Activated CD4-positive, alpha-beta T cell treated with anti-CD3 and anti-CD28 coated beads, Interleukin-2, amount 10 ng/mL, durations not matched to agents 24 days and 14 days (primary cell): ENCODE measurements around the gene DLL4. TPM values are rescaled to one million over a fixed set of nuclear protein-coding genes. Genes with fewer than 3 reads are reported as not detected.
A peak's percentile ranks its signal among the peaks of the same experiment; 100 is the strongest.

Experiments
- DNase-seq: peaks from one replicate; pipeline ENCODE4 v3.0.0; 2022
- H3K27ac Mint-ChIP-seq: one replicate; pipeline ENCODE4 v1.8.0; 2022; ENCODE audit warnings: mild to moderate bottlenecking, mixed read lengths
- H3K27me3 Mint-ChIP-seq: one replicate; pipeline ENCODE4 v1.8.0; 2022; ENCODE audit warnings: mixed read lengths
- H3K36me3 Mint-ChIP-seq: one replicate; pipeline ENCODE4 v1.8.0; 2022; ENCODE audit warnings: low read depth, mild to moderate bottlenecking, mixed read lengths
- H3K4me1 Mint-ChIP-seq: one replicate; pipeline ENCODE4 v1.8.0; 2021; ENCODE audit warnings: mixed read lengths
- H3K4me3 Mint-ChIP-seq: one replicate; pipeline ENCODE4 v1.8.0; 2022; ENCODE audit warnings: mild to moderate bottlenecking, moderate library complexity, mixed read lengths
- H3K9me3 Mint-ChIP-seq: one replicate; pipeline ENCODE4 v1.8.0; 2021; ENCODE audit warnings: mixed read lengths
- intact Hi-C: fragments of 100-400 bp; cut with micrococcal nuclease; formaldehyde crosslinking; loops from one replicate; pipeline ENCODE4 v1.15.1; 2023
- total RNA-seq: library from RNA; stranded (reverse); gene quantifications from 2 replicates; pipeline ENCODE4 v1.2.3, GENCODE V29; 2022

DLL4 gene
- total RNA-seq, 1 donor from 2014 or later, result not detected

- H3K9me3 Mint-ChIP-seq, result no peaks in the 10 kb centered on the region
- intact Hi-C loops, result no loop called here
- peak overlapping the region; percentile 54 for H3K27ac Mint-ChIP-seq
- H3K4me1 Mint-ChIP-seq, result peaks cover 33% of the 10 kb centered on the region
- DNase-seq, result no peak
- H3K27me3 Mint-ChIP-seq, result peaks cover 70% of the 10 kb centered on the region
- peak overlapping the region; percentile 63 for H3K4me3 Mint-ChIP-seq
- H3K36me3 Mint-ChIP-seq, result peaks cover 2% of the 10 kb centered on the region
These were observed 2.3 kb upstream of the DLL4 start for GRCh38 chr15:40926659-40927494.

GRCh38 chr15:40927495-40927872 is 1.7 kb upstream of the DLL4 start:
- H3K27me3 Mint-ChIP-seq, result peaks cover 76% of the 10 kb centered on the region
- H3K4me3 Mint-ChIP-seq, result peak overlapping the region; percentile 63
- peaks cover 2% of the 10 kb centered on the region for H3K36me3 Mint-ChIP-seq
- H3K9me3 Mint-ChIP-seq, result no peaks in the 10 kb centered on the region
- intact Hi-C loops, result no loop called here
- peaks cover 37% of the 10 kb centered on the region for H3K4me1 Mint-ChIP-seq
- peak overlapping the region; percentile 54 for H3K27ac Mint-ChIP-seq
- no peak for DNase-seq

- H3K36me3 Mint-ChIP-seq, result peaks cover 2% of the 10 kb centered on the region
- intact Hi-C loops, result loop anchor here (1.0 kb wide), 1 partner anchor 24 kb away; no protein-coding TSS in a partner anchor
- no peaks in the 10 kb centered on the region for H3K9me3 Mint-ChIP-seq
- H3K27me3 Mint-ChIP-seq, result peaks cover 73% of the 10 kb centered on the region
- peak overlapping the region; percentile 80 for H3K4me3 Mint-ChIP-seq
- H3K4me1 Mint-ChIP-seq, result peaks cover 37% of the 10 kb centered on the region
- peak; percentile 78 for DNase-seq
- no peak overlapping the region for H3K27ac Mint-ChIP-seq
These were observed 1.0 kb upstream of the DLL4 start for GRCh38 chr15:40927873-40928806.

- H3K9me3 Mint-ChIP-seq, result no peaks in the 10 kb centered on the region
- intact Hi-C loops, result no loop called here
- no peak overlapping the region for H3K27ac Mint-ChIP-seq
- peak overlapping the region; percentile 80 for H3K4me3 Mint-ChIP-seq
- H3K36me3 Mint-ChIP-seq, result peaks cover 2% of the 10 kb centered on the region
- DNase-seq, result no peak
- H3K4me1 Mint-ChIP-seq, result peaks cover 39% of the 10 kb centered on the region
- H3K27me3 Mint-ChIP-seq, result peaks cover 68% of the 10 kb centered on the region
These were observed 705 bp downstream of the DLL4 start for GRCh38 chr15:40929660-40930429.

- DNase-seq, result peak; percentile 84
- Mint-ChIP-seq H3K27me3 (peaks cover 60% of the 10 kb centered on the region), H3K4me3 (peak overlapping the region; percentile 80), H3K36me3 (peaks cover 2% of the 10 kb centered on the region), H3K9me3 (no peaks in the 10 kb centered on the region), H3K27ac (no peak overlapping the region), H3K4me1 (peaks cover 35% of the 10 kb centered on the region)
- intact Hi-C loops, result no loop called here
These were observed 1.5 kb downstream of the DLL4 start for GRCh38 chr15:40930430-40931299.

GRCh38 chr15:40931300-40932142 is 2.4 kb downstream of the DLL4 start:
- Mint-ChIP-seq H3K36me3 (peaks cover 2% of the 10 kb centered on the region), H3K4me1 (peaks cover 34% of the 10 kb centered on the region), H3K9me3 (no peaks in the 10 kb centered on the region), H3K27me3 (peaks cover 54% of the 10 kb centered on the region), H3K4me3 (peak overlapping the region; percentile 80), H3K27ac (no peak overlapping the region)
- DNase-seq, result no peak
- intact Hi-C loops, result no loop called here

- Mint-ChIP-seq H3K4me1 (peaks cover 29% of the 10 kb centered on the region), H3K4me3 (no peak overlapping the region), H3K27me3 (peaks cover 47% of the 10 kb centered on the region), H3K36me3 (peaks cover 2% of the 10 kb centered on the region), H3K9me3 (no peaks in the 10 kb centered on the region), H3K27ac (no peak overlapping the region)
- intact Hi-C loops, result no loop called here
- no peak for DNase-seq
These were observed 3.0 kb downstream of the DLL4 start for GRCh38 chr15:40932156-40932555.

GRCh38 chr15:40932649-40933516 is 3.7 kb downstream of the DLL4 start:
- peaks cover 28% of the 10 kb centered on the region for H3K4me1 Mint-ChIP-seq
- H3K27ac Mint-ChIP-seq, result no peak overlapping the region
- peaks cover 2% of the 10 kb centered on the region for H3K36me3 Mint-ChIP-seq
- H3K27me3 Mint-ChIP-seq, result peaks cover 45% of the 10 kb centered on the region
- no peak for DNase-seq
- intact Hi-C loops, result no loop called here
- no peaks in the 10 kb centered on the region for H3K9me3 Mint-ChIP-seq
- no peak overlapping the region for H3K4me3 Mint-ChIP-seq

GRCh38 chr15:40933517-40933902 is 4.4 kb downstream of the DLL4 start:
- no peaks in the 10 kb centered on the region for H3K9me3 Mint-ChIP-seq
- H3K36me3 Mint-ChIP-seq, result peaks cover 2% of the 10 kb centered on the region
- peaks cover 27% of the 10 kb centered on the region for H3K4me1 Mint-ChIP-seq
- H3K27me3 Mint-ChIP-seq, result peaks cover 43% of the 10 kb centered on the region
- no peak overlapping the region for H3K27ac Mint-ChIP-seq
- DNase-seq, result no peak
- intact Hi-C loops, result no loop called here
- H3K4me3 Mint-ChIP-seq, result no peak overlapping the region

GRCh38 chr15:40934457-40934856 is 5.3 kb downstream of the DLL4 start:
- intact Hi-C loops, result no loop called here
- no peak overlapping the region for H3K27ac Mint-ChIP-seq
- peaks cover 23% of the 10 kb centered on the region for H3K4me1 Mint-ChIP-seq
- peaks cover 35% of the 10 kb centered on the region for H3K27me3 Mint-ChIP-seq
- DNase-seq, result no peak
- H3K9me3 Mint-ChIP-seq, result no peaks in the 10 kb centered on the region
- no peak overlapping the region for H3K4me3 Mint-ChIP-seq
- H3K36me3 Mint-ChIP-seq, result peaks cover 2% of the 10 kb centered on the region

GRCh38 chr15:40936234-40936708 is 7.1 kb downstream of the DLL4 start:
- Mint-ChIP-seq H3K9me3 (no peaks in the 10 kb centered on the region), H3K27ac (no peak overlapping the region), H3K27me3 (peaks cover 19% of the 10 kb centered on the region), H3K4me3 (no peak overlapping the region), H3K4me1 (peaks cover 20% of the 10 kb centered on the region), H3K36me3 (no peaks in the 10 kb centered on the region)
- no peak for DNase-seq
- intact Hi-C loops, result no loop called here
